WERI-Rb-1 (cell line): Measurements from ENCODE around the gene CTDP1.

Experiments used
- DNase-seq: peaks from one replicate; pipeline ENCODE4 v3.0.0-alpha.2; 2020
- H3K27ac ChIP-seq: fragments of 250-450 bp; sonication (Bioruptor Pico); 2 replicates; pipeline ENCODE4 v1.5.1; 2020; ENCODE audit warnings: mild to moderate bottlenecking, moderate library complexity
- H3K27me3 ChIP-seq: fragments of 250-450 bp; sonication (Bioruptor Pico); 2 replicates; pipeline ENCODE4 v1.5.1; 2021; ENCODE audit warnings: mild to moderate bottlenecking, low read depth, moderate library complexity; ENCODE audit not compliant: insufficient read depth, severe bottlenecking
- H3K36me3 ChIP-seq: fragments of 250-450 bp; sonication (Bioruptor Pico); 2 replicates; pipeline ENCODE4 v1.5.1; 2020; ENCODE audit warnings: mild to moderate bottlenecking, moderate library complexity
- H3K4me3 ChIP-seq: 2 replicates; pipeline ENCODE4 v1.5.1; 2011; ENCODE audit warnings: low read depth, mild to moderate bottlenecking, control low read depth, low read length
- H3K9me3 ChIP-seq: fragments of 250-450 bp; sonication (Bioruptor Pico); 2 replicates; pipeline ENCODE4 v1.5.1; 2021; ENCODE audit warnings: mild to moderate bottlenecking, moderate library complexity; ENCODE audit not compliant: severe bottlenecking
- CTCF ChIP-seq: IDR thresholded peaks from 2 replicates; pipeline ENCODE4 v1.5.1; 2011; ENCODE audit warnings: low read depth, mild to moderate bottlenecking, control low read depth, inconsistent platforms, low read length

CTDP1 gene

GRCh38 chr18:79682894-79683625 lies 3.5 kb downstream of the CTDP1 start:
- DNase-seq, result no peak
- H3K36me3 ChIP-seq, result peaks cover 6% of the 10 kb centered on the region; the same call in 1 of the 2 replicates
- H3K9me3 ChIP-seq, result no peaks in the 10 kb centered on the region
- H3K27ac ChIP-seq, result no peak overlapping the region
- TF ChIP-seq CTCF, result no peak
- no peak overlapping the region for H3K4me3 ChIP-seq
- no peaks in the 10 kb centered on the region for H3K27me3 ChIP-seq

- Histone ChIP-seq H3K4me3 (no peak overlapping the region), H3K27ac (no peak overlapping the region), H3K9me3 (no peaks in the 10 kb centered on the region)
Measured at GRCh38 chr18:79683626-79684282, 4.2 kb downstream of the CTDP1 start.

DNA sequence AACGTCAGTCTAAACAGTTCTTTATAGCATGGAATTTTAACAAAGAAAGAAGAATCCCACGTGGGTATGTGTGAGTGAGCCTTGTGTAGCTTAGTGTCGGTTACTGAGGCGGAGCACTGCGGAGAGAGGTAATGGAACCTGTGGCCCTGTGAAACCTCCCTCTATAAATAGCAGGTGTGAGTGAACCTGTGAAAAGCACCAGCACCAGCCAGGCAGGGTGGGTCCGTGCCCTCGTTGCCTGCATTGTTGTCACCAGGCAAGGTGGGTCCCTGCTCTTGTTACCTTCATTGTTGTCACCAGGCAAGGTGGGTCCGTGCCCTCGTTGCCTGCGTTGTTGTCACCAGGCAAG lies 4.7 kb downstream of the CTDP1 start:
- Histone ChIP-seq H3K9me3 (no peaks in the 10 kb centered on the region), H3K27me3 (no peaks in the 10 kb centered on the region), H3K36me3 (peaks cover 6% of the 10 kb centered on the region; the same call in 1 of the 2 replicates), H3K27ac (no peak overlapping the region), H3K4me3 (no peak overlapping the region)
- DNase-seq, result no peak
- TF ChIP-seq CTCF, result no peak

More at GRCh38 chr18:79683626-79684282, 4.2 kb downstream of the CTDP1 start:
- no peaks in the 10 kb centered on the region for H3K27me3 ChIP-seq
- TF ChIP-seq CTCF, result no peak
- no peak for DNase-seq
- H3K36me3 ChIP-seq, result peaks cover 6% of the 10 kb centered on the region; the same call in 1 of the 2 replicates

GRCh38 chr18:79684787-79685186 lies 5.2 kb downstream of the CTDP1 start:
- peaks cover 6% of the 10 kb centered on the region; the same call in 1 of the 2 replicates for H3K36me3 ChIP-seq
- no peak for DNase-seq
- no peak for TF ChIP-seq CTCF
- no peaks in the 10 kb centered on the region for H3K9me3 ChIP-seq
- H3K27ac ChIP-seq, result no peak overlapping the region
- no peaks in the 10 kb centered on the region for H3K27me3 ChIP-seq
- no peak overlapping the region for H3K4me3 ChIP-seq

GRCh38 chr18:79685281-79685680 lies 5.7 kb downstream of the CTDP1 start:
- no peak for DNase-seq
- no peak overlapping the region for H3K4me3 ChIP-seq
- no peak for TF ChIP-seq CTCF

More at GRCh38 chr18:79685281-79685680, 5.7 kb downstream of the CTDP1 start:
- H3K27ac ChIP-seq, result no peak overlapping the region
- H3K9me3 ChIP-seq, result no peaks in the 10 kb centered on the region
- H3K27me3 ChIP-seq, result no peaks in the 10 kb centered on the region
- H3K36me3 ChIP-seq, result peaks cover 6% of the 10 kb centered on the region; the same call in 1 of the 2 replicates
